H1 (cell line): ENCODE data around the gene PLCB1. TPM values are rescaled to one million over a fixed set of nuclear protein-coding genes. Genes with fewer than 3 reads are reported as not detected.

Source experiments
- CTCF ChIA-PET: fragments of 300-600 bp; sonication (Branson Sonifier 250); formaldehyde crosslinking; loops from one replicate; lab custom pipeline; 2021; ENCODE audit not compliant: partially characterized antibody; lab: Charles Lee
- POLR2A ChIA-PET: fragments of 300-600 bp; sonication (Branson Sonifier 250); formaldehyde crosslinking; loops from one replicate; lab custom pipeline; 2021; ENCODE audit warnings: inconsistent platforms; ENCODE audit not compliant: partially characterized antibody; lab: Charles Lee
- DNase-seq, 2 experiments: peaks; one replicate each; pipeline versions ENCODE4 v3.0.0 to v3.0.0-alpha.2; 2010 to 2022; ENCODE audit warnings: low spot score in 2 of 2, low read depth in 1 of 2, mixed read lengths in 1 of 2
- FAIRE-seq: peaks from 2 replicates; lab custom pipeline; 2011; peaks lifted over from hg19 to GRCh38; lab: Jason Lieb, UNC
- H2AFZ ChIP-seq: 2 replicates; pipeline ENCODE4 v1.8.1; 2012; ENCODE audit warnings: low read length, inconsistent platforms
- H2AK5ac ChIP-seq: 2 replicates; pipeline ENCODE4 v1.6.1; 2013; ENCODE audit warnings: low read depth, low read length
- H2BK120ac ChIP-seq: replicated peaks from 2 replicates; pipeline ENCODE3; 2013; ENCODE audit warnings: low read depth, low read length, inconsistent platforms
- H2BK12ac ChIP-seq: 2 replicates; pipeline ENCODE4 v1.6.1; 2013; ENCODE audit warnings: low read depth, low read length
- H2BK15ac ChIP-seq: 2 replicates; pipeline ENCODE4 v1.6.1; 2013; ENCODE audit warnings: low read length
- H2BK20ac ChIP-seq: 2 replicates; pipeline ENCODE4 v1.6.1; 2013; ENCODE audit warnings: low read length
- H2BK5ac ChIP-seq: 2 replicates; pipeline ENCODE4 v1.6.1; 2013; ENCODE audit warnings: low read depth, low read length
- H3K14ac ChIP-seq: 2 replicates; pipeline ENCODE4 v1.6.1; 2013; ENCODE audit warnings: inconsistent platforms; ENCODE audit not compliant: insufficient read length
- H3K18ac ChIP-seq: 2 replicates; pipeline ENCODE4 v1.6.1; 2013; ENCODE audit warnings: low read length; ENCODE audit errors: extremely low read depth
- H3K23ac ChIP-seq: 2 replicates; pipeline ENCODE4 v1.6.1; 2013; ENCODE audit warnings: inconsistent platforms; ENCODE audit not compliant: insufficient read length
- H3K23me2 ChIP-seq: 2 replicates; pipeline ENCODE4 v1.6.1; 2013; ENCODE audit warnings: low read depth, low read length
- H3K27ac ChIP-seq: 2 replicates; pipeline ENCODE4 v1.6.1; 2011; ENCODE audit warnings: low read depth, low read length, inconsistent platforms
- H3K27me3 ChIP-seq, 4 experiments: replicated peaks in 1 of 4; 1 replicate in 1 of 4; 2 replicates in 3 of 4; pipeline versions ENCODE4 v1.6.1 to v1.8.1; 2011 to 2013; ENCODE audit warnings: low read length in 3 of 4, mild to moderate bottlenecking in 3 of 4, inconsistent platforms in 2 of 4, mixed read lengths in 2 of 4, moderate library complexity in 1 of 4; ENCODE audit not compliant: control insufficient read depth in 3 of 4, insufficient read depth in 3 of 4; ENCODE audit errors: extremely low read depth in 1 of 4
- H3K36me3 ChIP-seq, 4 experiments: 2 replicates each; pipeline versions ENCODE4 v1.6.1 to v1.8.1; 2011 to 2013; ENCODE audit warnings: mild to moderate bottlenecking in 4 of 4, low read length in 3 of 4, moderate library complexity in 2 of 4, control low read depth in 1 of 4, inconsistent platforms in 1 of 4; ENCODE audit not compliant: insufficient read depth in 4 of 4, control insufficient read depth in 2 of 4
- H3K4ac ChIP-seq: replicated peaks from 2 replicates; pipeline ENCODE3; 2013; ENCODE audit warnings: low read length, low read depth, mixed read lengths, inconsistent platforms; ENCODE audit not compliant: insufficient read length
- H3K4me1 ChIP-seq, 4 experiments: replicated peaks in 1 of 4; 1 replicate in 1 of 4; 2 replicates in 3 of 4; pipeline versions ENCODE4 v1.6.1 to v1.8.1; 2011 to 2013; ENCODE audit warnings: low read length in 3 of 4, inconsistent platforms in 2 of 4, mixed read lengths in 1 of 4; ENCODE audit not compliant: insufficient read depth in 4 of 4, control insufficient read depth in 3 of 4
- H3K4me2 ChIP-seq, 2 experiments: 2 replicates each; pipeline versions ENCODE4 v1.6.1 to v1.8.1; 2011 to 2013; ENCODE audit warnings: low read depth in 2 of 2, low read length in 2 of 2, control low read depth in 1 of 2, inconsistent platforms in 1 of 2, mild to moderate bottlenecking in 1 of 2; ENCODE audit not compliant: insufficient read depth in 1 of 2
- H3K4me3 ChIP-seq, 4 experiments: fragments of 200-600, 300-600 bp in 1 of 4; sonication (generic), shearing (Covaris generic), sonication (Bioruptor Twin) in 1 of 4; 2 replicates each; pipeline versions ENCODE4 v1.5.1 to v1.8.1; 2011 to 2016; ENCODE audit warnings: low read length in 4 of 4, low read depth in 3 of 4, control low read depth in 2 of 4, inconsistent platforms in 2 of 4, mild to moderate bottlenecking in 2 of 4, mixed read lengths in 1 of 4, moderate library complexity in 1 of 4; ENCODE audit not compliant: insufficient read depth in 2 of 4; ENCODE audit errors: extremely low read depth in 1 of 4
- H3K56ac ChIP-seq: replicated peaks from 2 replicates; pipeline ENCODE3; 2013; ENCODE audit warnings: low read depth, mild to moderate bottlenecking, mixed read lengths, low read length, inconsistent platforms; ENCODE audit not compliant: insufficient read length
- H3K79me1 ChIP-seq: 2 replicates; pipeline ENCODE4 v1.6.1; 2013; ENCODE audit warnings: low read depth, low read length, control low read depth
- H3K79me2 ChIP-seq, 2 experiments: 2 replicates each; pipeline versions ENCODE4 v1.6.1 to v1.8.1; 2012 to 2013; ENCODE audit warnings: low read length in 2 of 2, mild to moderate bottlenecking in 2 of 2, inconsistent platforms in 1 of 2; ENCODE audit not compliant: insufficient read depth in 2 of 2, control insufficient read depth in 1 of 2
- H3K9ac ChIP-seq, 4 experiments: replicated peaks in 1 of 4; 1 replicate in 1 of 4; 2 replicates in 3 of 4; pipeline versions ENCODE4 v1.6.1 to v1.8.1; 2011 to 2013; ENCODE audit warnings: low read depth in 3 of 4, low read length in 3 of 4, control low read depth in 2 of 4, mild to moderate bottlenecking in 2 of 4, moderate library complexity in 2 of 4, inconsistent platforms in 1 of 4; ENCODE audit errors: extremely low read depth in 1 of 4
- H3K9me3 ChIP-seq, 2 experiments: 2 replicates each; pipeline versions ENCODE4 v1.6.1 to v1.8.1; 2012 to 2013; ENCODE audit warnings: mild to moderate bottlenecking in 2 of 2, moderate library complexity in 2 of 2, control low read depth in 1 of 2, inconsistent platforms in 1 of 2, low read depth in 1 of 2, low read length in 1 of 2, mixed read lengths in 1 of 2; ENCODE audit not compliant: insufficient read depth in 2 of 2
- H4K20me1 ChIP-seq, 2 experiments: replicated peaks in 1 of 2; 2 replicates each; pipeline versions ENCODE3 to v1.8.1; 2011 to 2013; ENCODE audit warnings: inconsistent platforms in 2 of 2, low read length in 2 of 2, mild to moderate bottlenecking in 1 of 2; ENCODE audit not compliant: insufficient read depth in 2 of 2, control insufficient read depth in 1 of 2
- H4K5ac ChIP-seq: 2 replicates; pipeline ENCODE4 v1.6.1; 2013; ENCODE audit warnings: low read length, low read depth, mixed read lengths, inconsistent platforms; ENCODE audit not compliant: insufficient read length
- H4K8ac ChIP-seq: 2 replicates; pipeline ENCODE4 v1.8.0; 2013; ENCODE audit warnings: mild to moderate bottlenecking, moderate library complexity, low read length, inconsistent platforms; ENCODE audit not compliant: insufficient read depth; ENCODE audit errors: extremely low read depth
- H4K91ac ChIP-seq: replicated peaks from 2 replicates; pipeline ENCODE3; 2013; ENCODE audit warnings: low read length, mixed read lengths, inconsistent platforms; ENCODE audit not compliant: insufficient read length
- ATF2 ChIP-seq: IDR thresholded peaks from 2 replicates; pipeline ENCODE4 v1.6.1; 2012; ENCODE audit warnings: low read length, inconsistent platforms
- BCL11A ChIP-seq, 2 experiments: IDR thresholded peaks; one replicate each; pipeline ENCODE4 v1.6.1; 2011; ENCODE audit warnings: low read depth in 2 of 2, low read length in 2 of 2, mild to moderate bottlenecking in 2 of 2
- CBX8 ChIP-seq: fragments of 300-800, 300-1000 bp; sonication (generic); IDR thresholded peaks from 2 replicates; pipeline ENCODE4 v1.7.1; 2016; ENCODE audit warnings: low read depth, low read length, borderline replicate concordance
- CHD2 ChIP-seq: IDR thresholded peaks from 2 replicates; pipeline ENCODE4 v1.6.1; 2012; ENCODE audit warnings: low read length, improper control_type of control experiment
- CREB1 ChIP-seq: IDR thresholded peaks from 2 replicates; pipeline ENCODE4 v1.6.1; 2012; ENCODE audit warnings: inconsistent platforms
- EZH2 ChIP-seq: fragments of 200-600 bp; sonication (generic); IDR thresholded peaks from 2 replicates; pipeline ENCODE4 v1.7.1; 2012; ENCODE audit warnings: low read depth, mild to moderate bottlenecking, moderate library complexity, low read length, inconsistent platforms; ENCODE audit not compliant: severe bottlenecking
- JUND ChIP-seq: IDR thresholded peaks from 2 replicates; pipeline ENCODE4 v1.6.1; 2011; ENCODE audit warnings: mild to moderate bottlenecking, improper control_type of control experiment, low read length
- KDM5A ChIP-seq: fragments of 200-600 bp; IDR thresholded peaks from 2 replicates; pipeline ENCODE4 v1.7.1; 2012; ENCODE audit warnings: mild to moderate bottlenecking, low read length, inconsistent platforms, mixed read lengths
- RXRA ChIP-seq: IDR thresholded peaks from 2 replicates; pipeline ENCODE4 v1.6.1; 2011; ENCODE audit warnings: low read depth, mild to moderate bottlenecking, low read length, moderate library complexity; ENCODE audit not compliant: insufficient read depth
- SUZ12 ChIP-seq: fragments of 200-600 bp; sonication (generic); IDR thresholded peaks from 2 replicates; pipeline ENCODE4 v1.6.1; 2012; ENCODE audit warnings: mild to moderate bottlenecking, inconsistent platforms, low read length, moderate library complexity, mixed read lengths
- TAF7 ChIP-seq: optimal IDR thresholded peaks from 2 replicates; pipeline ENCODE3; 2011; ENCODE audit warnings: low read depth, mild to moderate bottlenecking, inconsistent platforms, low read length, moderate library complexity, borderline replicate concordance
- YY1 ChIP-seq: IDR thresholded peaks from 2 replicates; pipeline ENCODE4 v1.6.1; 2011; ENCODE audit warnings: low read depth, mild to moderate bottlenecking, low read length
- WGBS, 2 experiments: shearing (Covaris generic) in 1 of 2; methylation state at CpG; one replicate each; pipeline versions ENCODE4 v1.1.6 to v1.1.7; 2013 to 2015; ENCODE audit warnings: low lambda C conversion rate in 2 of 2, mixed read lengths in 2 of 2, inconsistent platforms in 1 of 2, low coverage in 1 of 2, missing lambda C conversion rate in 1 of 2; ENCODE audit not compliant: insufficient replicate concordance in 2 of 2, insufficient coverage in 1 of 2, insufficient read length in 1 of 2; ENCODE audit errors: extremely low coverage in 1 of 2, missing lambda C conversion rate in 1 of 2; 5-methylcytosine and 5-hydroxymethylcytosine counted together
- polyA plus RNA-seq, 7 experiments: library from polyadenylated mRNA; depleted of rRNA in 3 of 7; stranded (reverse) in 5 of 7; unstranded in 2 of 7; fragments of >200 nt in 5 of 7; fragments of 200-250 nt in 2 of 7; gene quantifications; 1 replicate in 5 of 7; 2 replicates in 1 of 7; 4 replicates in 1 of 7; pipeline versions ENCODE4 v1.2.1 to v1.2.3, GENCODE V29; 2011 to 2013; ENCODE audit warnings: missing spikeins in 2 of 7, mixed read lengths in 2 of 7
- total RNA-seq: library from RNA; stranded (reverse); fragmentation: NEBNext Ultra II Directional; extraction: Animal tissue kit (Norgen Biotek cat#: 25700); gene quantifications from 2 replicates; pipeline ENCODE4 v1.2.1, GENCODE V29; 2021

The PLCB1 gene
- total and polyA plus RNA-seq, 2 of the 8 experiments (the other 6 are each of a cell fraction or from before 2014, with no cell fraction given), result 2.6 to 9.1 TPM

- Histone ChIP-seq H3K27ac (no peak overlapping the region), H3K23ac (no peak overlapping the region), H3K27me3 (peaks cover 0 to 1% (median 0%) of the 10 kb centered on the region in 4 experiments; a peak in 1 of 7 replicates), H4K5ac (no peak overlapping the region), H3K18ac (no peak overlapping the region), H4K8ac (no peak overlapping the region), H2AFZ (no peak overlapping the region), H3K9ac (no peak overlapping the region), H2BK12ac (no peak overlapping the region), H3K4me2 (no peak overlapping the region), H3K56ac (no peak overlapping the region), H3K36me3 (no peaks in the 10 kb centered on the region), H3K14ac (no peak overlapping the region), H3K79me2 (no peaks in the 10 kb centered on the region), H3K4me1 (no peaks in the 10 kb centered on the region), H2BK20ac (no peak overlapping the region), H2AK5ac (no peak overlapping the region), H4K91ac (no peak overlapping the region), H3K9me3 (no peaks in the 10 kb centered on the region), H4K20me1 (no peaks in the 10 kb centered on the region), H3K4ac (no peak overlapping the region), H3K23me2 (no peaks in the 10 kb centered on the region), H3K79me1 (no peaks in the 10 kb centered on the region), H3K4me3 (no peak overlapping the region), H2BK120ac (no peak overlapping the region), H2BK5ac (no peak overlapping the region), H2BK15ac (no peak overlapping the region)
- WGBS, 2 experiments, result 82% methylated on average over 3 of the region's 3 CpGs; no CpG with 5 or more reads in 1 of the 2 experiments
- FAIRE-seq (no peak), DNase-seq (no peak)
- ChIA-PET CTCF (interaction anchor here (1.4 kb wide), 1 partner anchor 54 kb away, joined by 4 read pairs; no protein-coding TSS in a partner anchor), POLR2A (no interaction called here)
- TF ChIP-seq KDM5A (no peak), CREB1 (no peak), TAF7 (no peak), EZH2 (no peak), ATF2 (no peak), BCL11A (IDR thresholded peaks at IDR 0.05; ENCODE audit: low read depth in 2 of 2, low read length in 2 of 2) (no peak), SUZ12 (no peak), YY1 (no peak), CHD2 (no peak), CBX8 (no peak), JUND (no peak), RXRA (no peak)
Observed at GRCh38 chr20:8667306-8667705, 535.2 kb downstream of the PLCB1 start.
